Memory B cell (primary cell): ENCODE measurements around the gene DHX32.

Source experiments
- ATAC-seq: fragments of 150-1000 bp; cut with Tn5 transposase; 2 replicates; pipeline ENCODE4 v1.10.0; 2021; ENCODE audit warnings: low read depth, mild to moderate bottlenecking, moderate library complexity
- DNase-seq, 2 donors: peaks; one replicate each; pipeline ENCODE4 v3.0.0; 2022; ENCODE audit warnings: low spot score in 2 of 2
- H3K27ac Mint-ChIP-seq: one replicate; pipeline ENCODE4 v1.8.0; 2022; ENCODE audit warnings: mild to moderate bottlenecking, moderate library complexity, mixed read lengths
- H3K27me3 Mint-ChIP-seq: one replicate; pipeline ENCODE4 v1.8.0; 2022; ENCODE audit warnings: mixed read lengths
- H3K36me3 Mint-ChIP-seq: one replicate; pipeline ENCODE4 v1.8.0; 2022; ENCODE audit warnings: mild to moderate bottlenecking, mixed read lengths
- H3K4me1 Mint-ChIP-seq: one replicate; pipeline ENCODE4 v1.8.0; 2022; ENCODE audit warnings: mixed read lengths
- H3K4me3 Mint-ChIP-seq: one replicate; pipeline ENCODE4 v1.8.0; 2022; ENCODE audit warnings: mild to moderate bottlenecking, moderate library complexity, mixed read lengths
- H3K9me3 Mint-ChIP-seq: one replicate; pipeline ENCODE4 v1.8.0; 2022; ENCODE audit warnings: mixed read lengths

DHX32 gene

DNA sequence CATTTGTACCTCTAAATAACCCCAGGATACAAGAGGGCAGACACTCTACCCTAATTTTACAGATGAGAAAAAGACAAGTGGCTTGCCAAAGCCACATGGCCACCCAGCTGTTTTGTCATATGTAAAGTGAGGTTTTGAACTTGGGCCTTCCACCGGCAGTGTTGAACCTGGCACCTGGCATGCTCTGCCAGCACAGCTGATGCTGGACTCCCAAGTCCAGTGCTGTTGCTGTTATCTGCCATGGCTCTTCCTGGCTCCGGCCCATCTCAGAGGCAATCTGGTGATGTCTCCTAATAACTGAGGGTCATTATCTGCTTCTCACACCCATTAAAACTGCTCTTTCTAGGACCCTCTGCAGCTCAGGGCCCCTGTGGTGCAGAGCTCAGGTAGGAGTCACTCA lies 32.7 kb downstream of the DHX32 start:
- H3K27me3 Mint-ChIP-seq, result no peaks in the 10 kb centered on the region
- ATAC-seq, result no peak
- no peak overlapping the region for H3K27ac Mint-ChIP-seq
- no peak overlapping the region for H3K4me3 Mint-ChIP-seq
- no peak for DNase-seq
- no peaks in the 10 kb centered on the region for H3K9me3 Mint-ChIP-seq
- peaks cover 20% of the 10 kb centered on the region for H3K36me3 Mint-ChIP-seq
- no peaks in the 10 kb centered on the region for H3K4me1 Mint-ChIP-seq

DNA sequence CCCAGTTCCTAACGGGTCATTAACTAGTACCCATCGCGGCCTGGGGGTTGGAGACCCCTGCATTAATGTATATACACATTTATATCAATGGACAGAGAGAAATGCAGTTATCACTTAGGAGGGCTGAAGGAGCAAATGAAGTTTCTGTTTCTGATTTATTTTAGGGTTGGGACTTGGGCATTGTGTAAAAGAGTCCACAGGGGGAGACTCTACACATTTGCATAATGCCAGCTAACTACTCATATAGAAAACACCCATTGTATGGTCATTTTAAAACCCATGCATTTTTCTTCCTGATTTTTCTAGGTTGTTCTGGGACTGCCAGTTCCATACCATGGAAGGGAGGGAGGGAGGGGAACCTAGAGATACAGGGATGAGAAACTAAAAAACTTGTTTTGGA lies 34.2 kb downstream of the DHX32 start:
- Mint-ChIP-seq H3K27ac (peak overlapping the region; percentile 68), H3K4me1 (no peaks in the 10 kb centered on the region), H3K27me3 (no peaks in the 10 kb centered on the region), H3K36me3 (peaks cover 13% of the 10 kb centered on the region), H3K4me3 (no peak overlapping the region), H3K9me3 (no peaks in the 10 kb centered on the region)
- no peak for ATAC-seq
- no peak for DNase-seq

DNA sequence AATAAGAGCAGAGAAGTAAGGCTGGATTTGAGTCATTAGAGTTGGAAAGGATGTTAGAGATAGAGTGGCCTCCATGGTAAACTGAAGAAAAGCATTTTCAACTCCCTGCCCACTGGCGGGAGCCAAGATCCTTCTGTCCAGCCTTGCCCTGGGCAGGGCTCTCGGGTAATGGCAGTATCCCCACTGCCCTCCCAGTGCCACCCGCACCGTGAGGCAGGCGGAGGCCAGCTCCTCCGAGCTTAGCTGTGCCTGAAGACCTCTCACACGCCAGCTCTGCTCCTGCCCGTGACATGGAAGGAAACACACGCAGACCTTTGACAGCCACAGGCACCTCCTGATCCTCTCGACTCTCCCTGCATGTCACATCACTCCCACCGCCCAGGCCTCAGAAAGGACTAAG lies 35.5 kb downstream of the DHX32 start:
- H3K27ac Mint-ChIP-seq, result no peak overlapping the region
- H3K4me1 Mint-ChIP-seq, result no peaks in the 10 kb centered on the region
- H3K27me3 Mint-ChIP-seq, result no peaks in the 10 kb centered on the region
- H3K9me3 Mint-ChIP-seq, result no peaks in the 10 kb centered on the region
- ATAC-seq (no peak), DNase-seq (no peak)
- peaks cover 9% of the 10 kb centered on the region for H3K36me3 Mint-ChIP-seq
- no peak overlapping the region for H3K4me3 Mint-ChIP-seq

DNA sequence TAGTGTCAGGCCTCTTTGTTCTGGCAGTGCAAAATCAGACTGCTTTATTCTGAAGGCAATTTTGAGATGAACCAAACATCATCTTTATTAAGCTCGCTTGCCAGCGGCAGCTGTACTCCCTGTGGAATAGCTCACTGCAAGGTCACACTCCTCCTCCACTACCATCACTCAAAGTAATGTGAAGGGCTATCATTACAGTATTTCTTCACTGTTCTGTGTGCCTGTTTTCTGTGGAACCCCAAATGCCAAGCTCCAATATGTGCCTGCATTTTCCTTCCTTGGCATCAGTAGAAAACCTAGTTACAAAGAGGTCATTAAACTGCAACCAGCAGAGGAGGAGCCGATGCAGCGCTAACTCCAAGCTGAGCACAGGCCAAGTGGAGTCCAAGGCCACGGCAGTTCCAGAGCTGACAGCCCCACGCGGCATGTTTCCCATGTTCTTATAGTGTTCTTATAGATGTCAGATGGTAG lies 36.3 kb downstream of the DHX32 start:
- Mint-ChIP-seq H3K27ac (no peak overlapping the region), H3K4me1 (no peaks in the 10 kb centered on the region), H3K27me3 (no peaks in the 10 kb centered on the region), H3K4me3 (no peak overlapping the region), H3K9me3 (no peaks in the 10 kb centered on the region), H3K36me3 (peaks cover 13% of the 10 kb centered on the region)
- ATAC-seq (no peak), DNase-seq (no peak)

DNA sequence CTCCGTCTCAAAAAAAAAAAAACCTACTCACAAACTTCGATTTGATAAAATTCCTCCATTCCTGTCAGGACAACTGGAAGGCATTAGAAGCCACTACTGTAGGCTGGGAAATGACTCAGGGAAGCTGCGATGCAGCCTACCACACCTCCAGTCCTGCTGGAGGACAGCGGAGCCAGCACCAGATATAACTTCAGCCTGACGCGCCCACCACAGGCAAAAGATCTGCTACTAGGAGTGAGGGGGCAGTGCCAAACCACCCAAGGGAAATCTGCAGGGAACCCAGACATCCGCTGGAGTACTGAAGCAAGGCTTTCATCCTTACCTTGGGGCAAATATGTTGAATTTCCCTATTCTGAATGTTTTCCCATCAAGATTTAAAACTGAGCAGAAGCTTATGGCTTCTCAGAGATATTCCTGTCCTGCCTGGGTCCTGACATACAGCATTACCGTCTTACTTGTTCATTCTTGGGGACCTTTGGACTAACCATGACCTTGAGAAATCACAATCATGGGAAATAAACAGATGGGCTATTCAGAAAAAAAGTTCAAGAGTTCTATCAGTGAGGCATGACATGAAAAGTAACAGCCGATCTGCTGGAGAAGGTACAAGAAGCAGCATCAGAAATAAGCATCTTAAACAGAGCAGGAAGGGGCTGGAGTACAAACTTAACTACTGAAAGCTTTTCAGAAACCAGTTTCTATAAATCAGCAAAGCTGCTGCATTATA lies 37.3 kb downstream of the DHX32 start:
- DNase-seq (no peak), ATAC-seq (no peak)
- Mint-ChIP-seq H3K4me3 (no peak overlapping the region), H3K36me3 (peaks cover 13% of the 10 kb centered on the region), H3K27me3 (no peaks in the 10 kb centered on the region), H3K4me1 (no peaks in the 10 kb centered on the region), H3K27ac (no peak overlapping the region), H3K9me3 (no peaks in the 10 kb centered on the region)

DNA sequence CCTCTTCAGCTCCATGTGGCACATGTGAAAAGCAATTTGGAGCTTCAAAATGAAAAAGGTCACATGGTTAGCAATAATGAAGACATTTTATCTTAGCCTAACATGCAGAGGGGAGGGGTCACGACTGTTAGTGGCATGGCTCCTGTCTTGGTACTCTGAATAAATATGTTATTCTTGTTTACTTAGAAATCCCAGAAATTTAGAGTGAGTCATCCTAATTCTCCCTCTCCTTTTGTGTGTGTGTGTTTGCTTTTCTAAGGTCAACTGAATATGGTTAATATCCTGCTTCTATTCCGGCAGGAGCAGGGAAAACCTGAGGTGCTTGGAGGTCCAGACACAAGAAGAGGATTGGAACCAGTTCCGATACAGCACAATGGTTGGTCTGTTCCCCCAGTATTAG lies 40.1 kb downstream of the DHX32 start:
- no peak overlapping the region for H3K4me3 Mint-ChIP-seq
- ATAC-seq, result no peak
- H3K27ac Mint-ChIP-seq, result no peak overlapping the region
- H3K9me3 Mint-ChIP-seq, result no peaks in the 10 kb centered on the region
- peaks cover 18% of the 10 kb centered on the region for H3K36me3 Mint-ChIP-seq
- no peak for DNase-seq
- no peaks in the 10 kb centered on the region for H3K4me1 Mint-ChIP-seq
- H3K27me3 Mint-ChIP-seq, result no peaks in the 10 kb centered on the region

DNA sequence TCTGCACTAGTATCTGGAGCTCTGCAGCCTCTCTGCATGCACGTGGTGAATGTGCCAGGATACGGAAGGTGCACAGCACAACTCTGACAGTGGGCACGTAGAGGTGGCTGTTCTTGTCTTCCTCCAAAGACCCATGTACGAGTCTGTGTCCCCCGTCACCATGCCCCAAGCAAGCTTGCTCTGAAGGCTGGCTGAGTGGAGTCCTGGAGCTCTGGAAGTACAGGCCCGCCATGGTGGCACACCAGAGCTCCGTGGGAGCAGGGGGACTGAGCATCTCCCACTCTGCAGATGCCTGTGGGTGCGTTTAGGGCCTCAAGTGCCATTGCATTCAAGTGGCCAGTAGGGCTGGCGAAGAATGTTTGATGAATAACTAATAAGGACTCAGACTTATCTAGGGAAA lies 40.7 kb downstream of the DHX32 start:
- no peak overlapping the region for H3K27ac Mint-ChIP-seq
- no peak for ATAC-seq
- H3K4me3 Mint-ChIP-seq, result no peak overlapping the region
- H3K27me3 Mint-ChIP-seq, result no peaks in the 10 kb centered on the region
- H3K36me3 Mint-ChIP-seq, result peaks cover 23% of the 10 kb centered on the region
- H3K4me1 Mint-ChIP-seq, result no peaks in the 10 kb centered on the region
- no peaks in the 10 kb centered on the region for H3K9me3 Mint-ChIP-seq
- no peak for DNase-seq

DNA sequence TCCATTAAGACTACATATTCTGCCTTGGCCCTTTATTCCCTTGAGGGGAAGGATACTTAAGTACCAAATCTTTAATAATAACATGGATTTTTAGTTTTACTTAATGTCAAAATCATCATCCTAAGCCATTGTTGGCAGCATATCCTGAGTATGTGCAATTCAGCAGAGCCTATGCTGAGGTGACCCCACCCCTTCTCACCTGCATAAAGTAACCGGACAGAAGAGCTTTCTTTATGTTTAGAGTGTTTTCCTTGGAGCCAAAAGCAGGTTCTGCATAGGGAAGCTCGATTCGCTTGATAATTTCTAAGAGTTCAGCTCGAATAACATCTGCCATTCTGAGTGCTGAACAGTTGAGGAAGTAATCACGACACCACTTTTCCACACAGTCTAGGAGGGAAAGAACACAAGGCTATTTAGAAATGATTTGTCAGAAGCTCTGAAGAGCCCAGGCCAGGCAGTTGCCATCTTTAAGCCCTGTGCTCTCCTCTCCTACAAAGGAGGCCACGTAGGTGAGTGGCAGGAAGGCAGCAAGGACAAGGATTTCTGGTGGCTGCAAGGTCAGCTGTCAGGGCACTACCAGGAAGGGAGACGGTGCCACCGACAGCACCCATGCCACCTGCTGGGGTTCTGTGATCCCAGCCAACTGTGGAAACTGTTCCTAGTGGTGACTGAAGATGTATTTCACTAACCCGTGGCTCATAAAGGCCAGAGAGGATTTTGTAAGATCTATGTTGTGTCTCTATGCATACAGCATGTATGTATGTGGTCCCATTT lies 42.1 kb downstream of the DHX32 start:
- Mint-ChIP-seq H3K9me3 (no peaks in the 10 kb centered on the region), H3K36me3 (peaks cover 25% of the 10 kb centered on the region), H3K4me1 (no peaks in the 10 kb centered on the region), H3K27ac (no peak overlapping the region), H3K4me3 (no peak overlapping the region), H3K27me3 (no peaks in the 10 kb centered on the region)
- DNase-seq (no peak), ATAC-seq (no peak)

DNA sequence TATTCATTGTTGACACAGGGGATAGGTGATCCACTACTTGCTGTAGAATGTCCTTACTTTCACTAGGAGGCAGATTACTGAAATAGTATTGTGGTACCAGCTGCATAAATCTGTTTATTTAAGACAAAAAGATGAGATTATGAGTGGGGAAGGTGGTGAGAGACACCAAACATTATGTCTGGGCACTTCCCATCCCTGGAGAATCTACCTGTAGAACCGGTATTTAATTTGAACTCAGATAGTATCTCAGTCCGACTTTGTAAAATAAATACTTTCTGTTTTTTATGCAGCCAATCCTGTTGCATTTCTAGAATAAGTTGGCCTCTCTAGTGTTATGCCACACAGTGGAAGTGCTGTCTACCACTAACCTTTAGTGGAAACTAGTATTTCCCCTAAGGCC lies 44.3 kb downstream of the DHX32 start:
- no peak for ATAC-seq
- Mint-ChIP-seq H3K4me1 (no peaks in the 10 kb centered on the region), H3K9me3 (no peaks in the 10 kb centered on the region), H3K27me3 (no peaks in the 10 kb centered on the region), H3K4me3 (no peak overlapping the region), H3K27ac (no peak overlapping the region), H3K36me3 (peaks cover 29% of the 10 kb centered on the region)
- DNase-seq, result no peak

DNA sequence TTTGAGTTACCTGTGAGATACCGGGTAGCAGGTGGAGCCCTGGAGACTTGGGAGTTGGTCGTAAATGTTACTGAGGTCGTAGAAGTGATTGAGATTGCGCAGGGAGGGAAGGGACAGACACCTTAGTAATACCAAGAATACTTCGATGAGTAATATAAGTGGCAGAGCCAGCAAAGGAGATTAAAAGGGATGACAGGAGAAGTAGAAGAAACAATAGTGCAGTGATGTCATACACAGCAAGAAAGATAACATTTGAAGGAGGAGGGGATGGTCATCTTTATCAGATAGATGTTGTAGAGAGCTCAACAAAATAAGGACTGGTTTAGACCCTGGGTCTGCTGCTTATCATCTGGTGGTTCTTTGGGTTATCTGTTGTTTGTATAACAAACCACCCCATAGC lies 52.8 kb downstream of the DHX32 start:
- Mint-ChIP-seq H3K27me3 (no peaks in the 10 kb centered on the region), H3K27ac (peak overlapping the region; percentile 67), H3K9me3 (no peaks in the 10 kb centered on the region), H3K4me1 (peaks cover 10% of the 10 kb centered on the region), H3K4me3 (no peak overlapping the region), H3K36me3 (peaks cover 21% of the 10 kb centered on the region)
- ATAC-seq (no peak), DNase-seq (no peak)

DNA sequence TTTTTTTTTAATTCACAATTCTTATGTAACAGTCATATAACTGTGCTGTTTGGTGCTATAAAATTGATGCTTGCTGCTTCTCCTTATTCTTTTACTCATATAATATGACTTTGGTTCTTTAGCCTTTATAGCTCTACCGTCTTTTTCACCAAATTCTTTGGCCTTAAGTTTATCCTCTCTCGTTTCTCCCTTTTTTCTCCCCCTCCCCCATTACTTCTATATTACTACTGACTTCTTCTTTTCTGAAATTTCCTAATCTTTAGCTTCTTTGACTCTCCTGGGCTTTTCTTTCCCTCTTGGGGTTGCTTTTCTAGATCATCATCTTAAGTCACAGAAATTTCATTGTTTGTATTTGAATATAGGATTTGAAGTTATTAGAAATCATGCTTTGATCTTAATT lies 54.0 kb downstream of the DHX32 start:
- Mint-ChIP-seq H3K4me3 (no peak overlapping the region), H3K36me3 (peaks cover 17% of the 10 kb centered on the region), H3K27ac (no peak overlapping the region), H3K9me3 (no peaks in the 10 kb centered on the region), H3K27me3 (no peaks in the 10 kb centered on the region), H3K4me1 (peaks cover 10% of the 10 kb centered on the region)
- ATAC-seq (no peak), DNase-seq (no peak)

DNA sequence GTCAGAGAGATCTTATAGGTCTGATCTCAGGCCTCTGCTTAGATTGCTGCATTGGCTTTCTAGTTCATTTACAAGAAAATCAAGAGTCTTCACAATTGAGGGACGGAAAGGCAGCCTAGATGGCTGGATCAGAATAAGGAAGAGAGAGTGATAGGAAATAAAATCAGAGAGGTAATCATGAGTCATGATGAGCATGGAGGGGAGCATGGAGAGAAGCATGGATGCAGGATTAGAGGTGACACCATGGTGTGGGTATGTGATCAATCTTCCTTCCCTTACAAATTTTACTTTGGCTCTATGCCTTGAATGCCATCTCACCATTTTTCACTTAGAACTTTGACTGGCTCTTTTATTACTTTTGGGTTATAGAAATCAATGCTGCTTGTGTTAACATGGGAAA lies 56.4 kb downstream of the DHX32 start:
- Mint-ChIP-seq H3K4me1 (peaks cover 21% of the 10 kb centered on the region), H3K9me3 (no peaks in the 10 kb centered on the region)

DNA sequence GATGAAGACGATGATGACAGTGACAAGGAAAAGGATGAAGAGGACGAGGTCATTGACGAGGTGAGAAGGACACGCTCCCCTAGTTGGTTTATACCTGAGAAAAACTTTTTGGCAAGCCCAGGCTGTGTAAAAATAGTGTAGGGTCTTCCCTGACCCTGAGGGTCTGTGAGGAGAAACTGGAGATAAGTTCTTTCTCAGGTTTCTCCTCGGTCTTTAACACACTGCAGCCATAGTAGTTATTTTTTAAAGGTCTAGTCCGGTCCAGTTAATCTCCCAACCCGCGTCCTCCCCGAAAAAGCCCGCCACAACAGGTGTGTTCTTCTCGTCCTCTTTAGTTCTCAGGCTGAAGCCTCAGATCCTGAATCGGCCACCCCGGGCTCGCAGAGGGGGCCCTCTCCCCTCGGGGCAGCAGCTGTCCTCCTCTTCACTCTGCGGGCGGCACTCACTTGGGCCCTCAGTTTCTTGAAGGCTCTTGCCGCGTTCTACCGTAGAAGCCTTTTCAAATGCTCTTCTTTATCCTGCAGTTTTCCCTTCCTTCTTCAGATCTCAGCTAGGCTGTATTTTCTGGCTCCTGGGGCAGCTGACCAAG lies 57.3 kb downstream of the DHX32 start:
- Mint-ChIP-seq H3K36me3 (peaks cover 8% of the 10 kb centered on the region), H3K27me3 (no peaks in the 10 kb centered on the region), H3K27ac (no peak overlapping the region), H3K4me1 (peaks cover 20% of the 10 kb centered on the region), H3K4me3 (no peak overlapping the region), H3K9me3 (no peaks in the 10 kb centered on the region)
- ATAC-seq (peak; percentile 2), DNase-seq (no peak)

More for the DNA sequence above, 56.4 kb downstream of the DHX32 start:
- DNase-seq (no peak), ATAC-seq (no peak)
- Mint-ChIP-seq H3K27me3 (no peaks in the 10 kb centered on the region), H3K27ac (no peak overlapping the region), H3K4me3 (no peak overlapping the region), H3K36me3 (peaks cover 13% of the 10 kb centered on the region)

DNA sequence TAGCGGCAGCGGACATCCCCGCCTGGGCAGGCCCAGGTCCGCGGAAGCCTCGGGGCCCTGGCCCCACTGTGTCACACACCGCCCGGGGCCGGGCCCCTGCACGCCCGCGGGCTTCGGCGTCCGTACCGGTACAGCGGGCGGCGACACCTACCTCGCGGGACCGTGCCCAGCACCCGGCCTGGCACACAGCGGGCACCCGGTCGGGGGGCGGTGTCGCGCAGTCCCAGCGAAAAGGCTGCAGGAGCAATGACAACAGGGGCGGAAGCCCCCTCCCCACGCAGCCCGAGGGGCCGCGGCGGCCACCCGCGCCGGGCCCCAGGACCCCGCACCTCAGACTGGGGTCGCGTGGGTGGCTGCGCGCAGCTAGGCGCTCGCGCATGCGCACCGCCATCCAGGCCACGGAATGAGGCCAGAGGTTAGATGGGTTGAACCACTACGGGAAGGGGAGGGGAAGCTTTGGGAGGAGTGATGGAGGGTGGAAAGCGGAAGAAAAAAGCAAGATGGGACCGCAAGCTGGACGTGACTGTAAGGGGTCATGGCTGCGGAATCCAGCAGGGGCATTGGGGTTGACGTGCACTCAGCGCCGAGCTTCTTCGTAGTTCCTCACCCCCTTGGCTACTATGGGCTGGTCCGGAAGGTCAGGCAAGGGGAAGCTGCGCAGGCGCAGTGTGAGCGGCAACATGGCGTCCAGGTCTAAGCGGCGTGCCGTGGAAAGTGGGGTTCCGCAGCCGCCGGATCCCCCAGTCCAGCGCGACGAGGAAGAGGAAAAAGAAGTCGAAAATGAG lies 58.0 kb downstream of the DHX32 start, which contains the start of the genes BCCIP and UROS:
TSS of gene BCCIP (plus strand) at position 669 of the 785 bp plus-strand sequence. CDS start at position 681, 12 bp downstream.
TSS of gene UROS (minus strand) at position 381 of the 785 bp plus-strand sequence. CDS start 6,759 bp downstream, outside the sequence.
- peaks cover 5% of the 10 kb centered on the region for H3K36me3 Mint-ChIP-seq
- no peaks in the 10 kb centered on the region for H3K27me3 Mint-ChIP-seq
- H3K4me1 Mint-ChIP-seq, result peaks cover 16% of the 10 kb centered on the region
- no peak within 1 kb of the TSS for H3K27ac Mint-ChIP-seq
- peak within 1 kb of the TSS; percentile 70 for H3K4me3 Mint-ChIP-seq
- ATAC-seq (peak; percentile 85), DNase-seq (peak; percentile 91 to 93)
- H3K9me3 Mint-ChIP-seq, result no peaks in the 10 kb centered on the region
